SK-N-SH treated with all-trans-retinoic acid at 6 μM for 48 hours (cell line): Measurements from ENCODE around the gene RARS2.

ENCODE experiments used
- ATAC-seq: fragments of 200-7000 bp; cut with Tn5 transposase; 3 replicates; pipeline ENCODE4 v1.9.1; 2020; ENCODE audit warnings: mild to moderate bottlenecking, moderate library complexity
- ARNTL ChIP-seq: fragments of 450-650 bp; formaldehyde crosslinking; IDR thresholded peaks from 2 replicates; pipeline ENCODE4 v1.5.0; 2020; ENCODE audit warnings: low read depth, mild to moderate bottlenecking, moderate library complexity, borderline replicate concordance
- BACH2 ChIP-seq: fragments of 250-450 bp; sonication (Bioruptor Pico); IDR thresholded peaks from 2 replicates; pipeline ENCODE4 v1.9.0; 2021; ENCODE audit warnings: mild to moderate bottlenecking, borderline replicate concordance
- CREB5 ChIP-seq: fragments of 250-450 bp; sonication (Bioruptor Pico); IDR thresholded peaks from 2 replicates; pipeline ENCODE4 v1.5.1; 2020; ENCODE audit warnings: low read depth, mild to moderate bottlenecking, moderate library complexity
- CSDC2 ChIP-seq: fragments of 250-450 bp; sonication (Bioruptor Pico); IDR thresholded peaks from 2 replicates; pipeline ENCODE4 v1.5.0; 2020; ENCODE audit warnings: mild to moderate bottlenecking, moderate library complexity
- CSRNP3 ChIP-seq: fragments of 250-450 bp; sonication (Bioruptor Pico); IDR thresholded peaks from 2 replicates; pipeline ENCODE4 v1.5.1; 2021; ENCODE audit warnings: mild to moderate bottlenecking, moderate library complexity
- ESRRG ChIP-seq: fragments of 250-450 bp; sonication (Bioruptor Pico); IDR thresholded peaks from 2 replicates; pipeline ENCODE4 v1.6.1; 2021; ENCODE audit warnings: mild to moderate bottlenecking
- GLIS3 ChIP-seq: fragments of 250-450 bp; sonication (Bioruptor Pico); IDR thresholded peaks from 2 replicates; pipeline ENCODE4 v1.5.0; 2020; ENCODE audit warnings: mild to moderate bottlenecking, moderate library complexity
- ISL1 ChIP-seq: fragments of 250-450 bp; sonication (Bioruptor Pico); IDR thresholded peaks from 2 replicates; pipeline ENCODE4 v2.1.2; 2022; ENCODE audit warnings: mild to moderate bottlenecking, moderate library complexity
- OSR1 ChIP-seq: fragments of 250-450 bp; sonication (Bioruptor Pico); IDR thresholded peaks from 2 replicates; pipeline ENCODE4 v1.8.0; 2022; ENCODE audit warnings: moderate library complexity, mild to moderate bottlenecking, inconsistent platforms
- PATZ1 ChIP-seq: fragments of 250-450 bp; sonication (Bioruptor Pico); IDR thresholded peaks from 2 replicates; pipeline ENCODE4 v1.8.0; 2020; ENCODE audit warnings: mild to moderate bottlenecking, moderate library complexity, borderline replicate concordance
- POU6F1 ChIP-seq: fragments of 250-450 bp; sonication (Bioruptor Pico); IDR thresholded peaks from 2 replicates; pipeline ENCODE4 v1.8.0; 2021; ENCODE audit warnings: low read depth, mild to moderate bottlenecking, moderate library complexity, borderline replicate concordance
- PPARA ChIP-seq: fragments of 250-450 bp; sonication (Bioruptor Pico); IDR thresholded peaks from 2 replicates; pipeline ENCODE4 v1.5.0; 2020; ENCODE audit warnings: mild to moderate bottlenecking, borderline replicate concordance
- RARB ChIP-seq: fragments of 250-450 bp; sonication (Bioruptor Pico); IDR thresholded peaks from 2 replicates; pipeline ENCODE4 v1.8.0; 2021; ENCODE audit warnings: mild to moderate bottlenecking, moderate library complexity
- SNAI2 ChIP-seq: fragments of 250-450 bp; sonication (Bioruptor Pico); IDR thresholded peaks from 2 replicates; pipeline ENCODE4 v1.5.0; 2020; ENCODE audit warnings: mild to moderate bottlenecking, moderate library complexity
- TCF4 ChIP-seq: fragments of 250-450 bp; sonication (Bioruptor Pico); IDR thresholded peaks from 2 replicates; pipeline ENCODE4 v1.8.0; 2021; ENCODE audit warnings: mild to moderate bottlenecking, moderate library complexity, borderline replicate concordance
- TOX ChIP-seq: fragments of 250-450 bp; sonication (Bioruptor Pico); IDR thresholded peaks from 2 replicates; pipeline ENCODE4 v1.8.0; 2021; ENCODE audit warnings: mild to moderate bottlenecking, moderate library complexity, borderline replicate concordance
- TSHZ2 ChIP-seq: fragments of 250-450 bp; sonication (Bioruptor Pico); IDR thresholded peaks from 2 replicates; pipeline ENCODE4 v1.5.0; 2020; ENCODE audit warnings: mild to moderate bottlenecking, moderate library complexity
- ZC3H10 ChIP-seq: fragments of 250-450 bp; sonication (Bioruptor Pico); IDR thresholded peaks from 2 replicates; pipeline ENCODE4 v1.5.1; 2021; ENCODE audit warnings: mild to moderate bottlenecking, moderate library complexity
- ZFP3 ChIP-seq: fragments of 250-450 bp; sonication (Bioruptor Pico); IDR thresholded peaks from 2 replicates; pipeline ENCODE4 v1.5.0; 2020; ENCODE audit warnings: mild to moderate bottlenecking, moderate library complexity
- ZFP30 ChIP-seq: fragments of 450-650 bp; formaldehyde crosslinking; IDR thresholded peaks from 2 replicates; pipeline ENCODE4 v1.5.0; 2022; ENCODE audit warnings: mild to moderate bottlenecking, moderate library complexity
- ZNF565 ChIP-seq: fragments of 450-650 bp; formaldehyde crosslinking; conservative IDR thresholded peaks from 2 replicates; pipeline ENCODE4 v1.5.0; 2020; ENCODE audit warnings: low read depth, mild to moderate bottlenecking, moderate library complexity
- ZNF70 ChIP-seq: fragments of 450-650 bp; formaldehyde crosslinking; IDR thresholded peaks from 2 replicates; pipeline ENCODE4 v1.5.0; 2020; ENCODE audit warnings: mild to moderate bottlenecking, moderate library complexity
- ZNF8 ChIP-seq: fragments of 450-650 bp; formaldehyde crosslinking; IDR thresholded peaks from 2 replicates; pipeline ENCODE4 v1.5.0; 2020; ENCODE audit warnings: mild to moderate bottlenecking, moderate library complexity

RARS2 gene

GRCh38 chr6:87539554-87539953 lies 50.2 kb downstream of the RARS2 start:
- no peak for ATAC-seq
- no peak for TF ChIP-seq ESRRG (CRISPR knock-in tag)
- no peak for TF ChIP-seq ZC3H10
- no peak for TF ChIP-seq SNAI2
- no peak for TF ChIP-seq ZNF565 (CRISPR knock-in tag)
- TF ChIP-seq GLIS3, result no peak
- TF ChIP-seq TCF4, result no peak
- TF ChIP-seq POU6F1, result no peak
- TF ChIP-seq OSR1 (CRISPR knock-in tag), result no peak
- no peak for TF ChIP-seq PPARA (CRISPR knock-in tag)
- TF ChIP-seq ZFP30 (CRISPR knock-in tag), result no peak
- TF ChIP-seq ZNF70, result no peak
- TF ChIP-seq PATZ1 (CRISPR knock-in tag), result no peak
- no peak for TF ChIP-seq ISL1
- no peak for TF ChIP-seq ZNF8 (CRISPR knock-in tag)
- TF ChIP-seq CSDC2 (CRISPR knock-in tag), result no peak
- no peak for TF ChIP-seq RARB
- TF ChIP-seq ARNTL (CRISPR knock-in tag), result no peak
- no peak for TF ChIP-seq TOX (CRISPR knock-in tag)
- no peak for TF ChIP-seq ZFP3 (CRISPR knock-in tag)
- TF ChIP-seq TSHZ2 (CRISPR knock-in tag), result no peak

- no peak for ATAC-seq
- TF ChIP-seq ISL1, result no peak
- no peak for TF ChIP-seq TSHZ2 (CRISPR knock-in tag)
- TF ChIP-seq CSDC2 (CRISPR knock-in tag), result no peak
- TF ChIP-seq PATZ1 (CRISPR knock-in tag), result no peak
- no peak for TF ChIP-seq ZC3H10
- TF ChIP-seq CREB5 (CRISPR knock-in tag), result no peak
- no peak for TF ChIP-seq ARNTL (CRISPR knock-in tag)
- no peak for TF ChIP-seq ZFP30 (CRISPR knock-in tag)
- no peak for TF ChIP-seq CSRNP3 (CRISPR knock-in tag)
- TF ChIP-seq BACH2, result no peak
- TF ChIP-seq OSR1 (CRISPR knock-in tag), result no peak
- TF ChIP-seq ZNF70, result no peak
- TF ChIP-seq ZNF8 (CRISPR knock-in tag), result no peak
- TF ChIP-seq POU6F1, result no peak
- no peak for TF ChIP-seq SNAI2
- TF ChIP-seq TOX (CRISPR knock-in tag), result no peak
- no peak for TF ChIP-seq PPARA (CRISPR knock-in tag)
Observed at GRCh38 chr6:87538510-87539260, 51.1 kb downstream of the RARS2 start.
